AG10803 (cell line): ENCODE results near the gene LDLRAD4.

Experiments used
- DNase-seq: peaks from one replicate; pipeline ENCODE4 v3.0.0; 2010; ENCODE audit warnings: low read depth
- H3K4me3 ChIP-seq: 2 replicates; pipeline ENCODE4 v1.5.1; 2011; ENCODE audit warnings: mild to moderate bottlenecking, low read length, control low read depth
- CTCF ChIP-seq: conservative IDR thresholded peaks from 2 replicates; pipeline ENCODE4 v1.5.1; 2011; ENCODE audit warnings: mild to moderate bottlenecking, low read length, control low read depth, inconsistent platforms

Gene LDLRAD4

DNA sequence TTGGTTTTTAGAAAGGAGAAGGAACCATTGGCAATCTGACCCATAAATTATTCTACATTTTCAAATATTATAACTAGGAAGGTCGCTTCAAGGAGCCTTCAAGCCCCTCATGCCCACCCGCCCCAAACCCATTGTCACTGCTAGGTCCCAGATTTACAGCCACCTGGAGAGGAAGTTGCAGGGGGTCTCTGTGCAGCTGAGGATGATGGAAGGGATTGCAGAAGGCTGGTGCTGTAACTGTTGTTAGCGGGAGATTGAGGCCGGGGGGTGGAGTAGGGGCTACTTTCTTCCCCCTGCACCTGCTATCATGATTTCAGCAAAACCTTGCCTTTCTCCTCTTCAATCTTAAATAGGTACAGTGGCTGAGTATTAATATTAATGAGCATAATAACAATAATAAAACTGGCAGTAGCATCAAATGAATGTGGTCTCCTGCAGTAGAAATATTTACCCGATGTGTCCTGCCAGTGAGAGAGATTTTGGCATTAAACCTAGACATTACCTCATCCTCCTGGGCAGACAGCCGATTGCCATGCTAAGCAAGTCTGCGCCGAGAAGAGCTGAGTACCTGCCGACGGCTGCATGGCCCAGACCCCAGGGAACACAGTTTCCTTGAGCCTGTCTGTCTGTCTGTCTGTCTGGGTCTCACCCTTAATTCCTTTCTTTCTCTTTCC lies 282.4 kb downstream of the LDLRAD4 start:
- TF ChIP-seq CTCF, result no peak
- H3K4me3 ChIP-seq, result peak overlapping the region; percentile 52
- peak; percentile 89 for DNase-seq

GRCh38 chr18:13501543-13501887 lies 283.0 kb downstream of the LDLRAD4 start:
- TF ChIP-seq CTCF, result no peak

DNA sequence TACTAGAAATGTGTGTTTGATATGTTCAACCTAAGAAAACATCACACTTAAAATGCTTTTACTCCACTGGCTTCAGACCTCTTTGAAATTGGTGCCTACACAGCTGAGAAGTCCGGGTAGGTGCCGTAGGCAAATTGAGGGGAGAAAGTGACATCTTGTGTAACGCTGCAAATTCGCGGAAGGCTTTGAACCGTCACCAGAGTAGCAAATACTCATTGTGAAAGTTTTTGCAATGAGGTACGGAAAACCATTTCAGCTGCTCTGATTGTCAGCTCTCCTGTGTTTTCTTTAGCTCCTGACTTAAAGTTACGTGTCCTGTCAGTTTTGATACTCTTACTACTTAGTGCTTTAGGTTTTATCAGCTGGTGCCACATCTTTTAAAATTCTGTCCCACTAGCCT lies 283.3 kb downstream of the LDLRAD4 start:
- no peak for DNase-seq

More at GRCh38 chr18:13501543-13501887, 283.0 kb downstream of the LDLRAD4 start:
- H3K4me3 ChIP-seq, result no peak overlapping the region
- no peak for DNase-seq

DNA sequence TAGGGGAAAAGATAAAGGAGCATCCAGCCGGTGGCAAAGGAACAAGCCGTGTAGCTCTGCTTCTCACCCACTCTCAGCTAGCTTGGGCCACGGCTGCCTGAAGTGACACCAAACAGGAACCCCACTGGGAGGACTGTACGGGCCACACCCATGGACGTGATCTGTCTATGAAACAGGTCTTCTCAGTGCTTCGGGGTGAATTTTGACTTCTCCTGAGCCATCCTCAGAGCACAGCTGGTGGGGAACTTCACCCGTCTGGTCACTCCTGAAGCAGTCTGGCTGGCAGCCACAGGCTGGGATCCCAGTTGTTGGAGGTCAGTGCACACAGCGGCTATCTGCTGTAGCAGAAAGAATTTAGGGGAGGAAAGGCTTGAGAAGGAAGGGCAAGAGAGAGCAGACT lies 284.0 kb downstream of the LDLRAD4 start:
- DNase-seq, result no peak

More for the DNA sequence above, 283.3 kb downstream of the LDLRAD4 start:
- no peak overlapping the region for H3K4me3 ChIP-seq
- no peak for TF ChIP-seq CTCF

GRCh38 chr18:13503836-13504235 lies 285.3 kb downstream of the LDLRAD4 start:
- H3K4me3 ChIP-seq, result no peak overlapping the region
- TF ChIP-seq CTCF, result no peak
- no peak for DNase-seq

More for the DNA sequence above, 284.0 kb downstream of the LDLRAD4 start:
- H3K4me3 ChIP-seq, result no peak overlapping the region
- no peak for TF ChIP-seq CTCF

DNA sequence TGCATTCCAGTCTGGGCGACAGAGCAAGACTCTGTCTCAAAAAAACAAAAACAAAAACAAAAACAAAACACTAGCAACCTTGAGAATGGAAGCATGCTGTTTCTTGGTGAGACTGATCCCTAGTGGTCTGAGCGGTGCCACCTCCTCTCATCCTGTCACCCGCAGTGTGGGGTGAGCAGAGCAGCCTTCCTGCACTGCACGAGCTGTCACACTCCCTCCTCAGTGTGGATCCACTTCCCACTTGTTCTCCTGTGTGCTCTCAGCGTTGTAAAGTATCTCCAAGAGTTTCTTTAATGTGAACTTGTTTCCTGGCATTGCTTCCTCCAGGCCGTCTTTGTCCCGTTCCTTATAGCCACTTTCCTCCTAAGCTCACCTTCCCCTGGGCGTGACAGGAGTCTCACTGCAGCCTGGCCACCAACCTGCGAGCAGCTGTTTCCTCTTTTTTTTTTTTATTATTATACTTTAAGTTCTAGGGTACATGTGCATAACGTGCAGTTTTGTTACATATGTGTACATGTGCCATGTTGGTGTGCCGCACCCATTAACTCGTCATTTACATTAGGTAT lies 287.3 kb downstream of the LDLRAD4 start:
- no peak for DNase-seq
- no peak for TF ChIP-seq CTCF
- H3K4me3 ChIP-seq, result no peak overlapping the region

- H3K4me3 ChIP-seq, result no peak overlapping the region
- TF ChIP-seq CTCF, result no peak
- DNase-seq, result no peak
Observed at GRCh38 chr18:13510594-13510993, 292.0 kb downstream of the LDLRAD4 start.
